A204.1 (cell line): ENCODE measurements around the gene HIP1R.
"Not testable (repeated sequence)": the region's sequence is repeated elsewhere in the genome, so short reads cannot be mapped to it uniquely, and the experiment has no call there.

ENCODE experiments used
- FAIRE-seq: peaks from 2 replicates; lab custom pipeline; 2012; peaks lifted over from hg19 to GRCh38; lab: Jason Lieb, UNC

HIP1R gene

GRCh38 chr12:122895320-122895703 is 60.1 kb downstream of the HIP1R start:
- FAIRE-seq = no peak

GRCh38 chr12:122895704-122896636 is 60.7 kb downstream of the HIP1R start, which contains the start of gene VPS37B:
TSS of gene VPS37B (minus strand) at chr12:122896124. CDS start at chr12:122896062, 62 bp downstream.
- no peak for FAIRE-seq

- no peak for FAIRE-seq
These were observed 61.4 kb downstream of the HIP1R start for GRCh38 chr12:122896662-122897061.

GRCh38 chr12:122899887-122900286 is 64.6 kb downstream of the HIP1R start:
- no peak for FAIRE-seq

GRCh38 chr12:122902854-122903692 is 67.8 kb downstream of the HIP1R start:
- no peak for FAIRE-seq

- FAIRE-seq = no peak
These were observed 68.4 kb downstream of the HIP1R start for GRCh38 chr12:122903693-122904034.

GRCh38 chr12:122905258-122905657 is 70.0 kb downstream of the HIP1R start:
- FAIRE-seq = not testable (repeated sequence)

GRCh38 chr12:122908915-122909314 is 73.7 kb downstream of the HIP1R start:
- no peak for FAIRE-seq

- FAIRE-seq = no peak
These were observed 74.4 kb downstream of the HIP1R start for GRCh38 chr12:122909442-122910288.
